HepG2 (cell line): Measurements from ENCODE around the gene CD72. TPM values are rescaled to one million over a fixed set of nuclear protein-coding genes. Genes with fewer than 3 reads are reported as not detected.

Experiments used
- ATF5 ChIP-seq: sonication (generic); formaldehyde crosslinking; IDR thresholded peaks from 2 replicates; pipeline ENCODE4 v1.4.0; 2020; ENCODE audit warnings: mild to moderate bottlenecking, low read depth, missing genetic modification reagents
- CEBPB ChIP-seq: IDR thresholded peaks from 2 replicates; pipeline ENCODE4 v1.6.1; 2011; ENCODE audit warnings: low read depth, low read length, improper control_type of control experiment, borderline replicate concordance
- CENPT ChIP-seq: sonication (generic); formaldehyde crosslinking; IDR thresholded peaks from 2 replicates; pipeline ENCODE4 v1.8.0; 2022; ENCODE audit warnings: low read depth, mild to moderate bottlenecking, moderate library complexity, missing genetic modification reagents
- CSRNP2 ChIP-seq: sonication (generic); formaldehyde crosslinking; conservative IDR thresholded peaks from 2 replicates; pipeline ENCODE4 v1.8.0; 2022; ENCODE audit warnings: low read depth, missing genetic modification reagents
- FOXK2 ChIP-seq: fragments of 450-650 bp; IDR thresholded peaks from 2 replicates; pipeline ENCODE4 v1.6.1; 2016
- HNF1B ChIP-seq: sonication (generic); formaldehyde crosslinking; IDR thresholded peaks from 2 replicates; pipeline ENCODE4 v1.5.1; 2020; ENCODE audit warnings: mild to moderate bottlenecking, moderate library complexity, missing genetic modification reagents
- IRF9 ChIP-seq: sonication (generic); formaldehyde crosslinking; IDR thresholded peaks from 2 replicates; pipeline ENCODE4 v1.8.0; 2022; ENCODE audit warnings: missing genetic modification reagents, mild to moderate bottlenecking, borderline replicate concordance
- MAX ChIP-seq: IDR thresholded peaks from 2 replicates; pipeline ENCODE4 v1.6.1; 2012; ENCODE audit warnings: inconsistent platforms
- MBD4 ChIP-seq: IDR thresholded peaks from 2 replicates; pipeline ENCODE4 v1.6.1; 2012; ENCODE audit warnings: low read length, inconsistent platforms, borderline replicate concordance
- MNT ChIP-seq: fragments of 450-650 bp; IDR thresholded peaks from 2 replicates; pipeline ENCODE4 v1.6.1; 2016
- PHF21A ChIP-seq: sonication (generic); formaldehyde crosslinking; IDR thresholded peaks from 2 replicates; pipeline ENCODE4 v1.5.0; 2020; ENCODE audit warnings: mild to moderate bottlenecking, missing genetic modification reagents
- UBTF ChIP-seq: sonication (generic); formaldehyde crosslinking; IDR thresholded peaks from 2 replicates; pipeline ENCODE4 v1.4.0; 2020; ENCODE audit warnings: mild to moderate bottlenecking, missing genetic modification reagents
- ZBTB38 ChIP-seq: sonication (generic); formaldehyde crosslinking; IDR thresholded peaks from 2 replicates; pipeline ENCODE4 v1.5.1; 2020; ENCODE audit warnings: mild to moderate bottlenecking, missing genetic modification reagents
- ZFP36 ChIP-seq: fragments of 150-350 bp; IDR thresholded peaks from 2 replicates; pipeline ENCODE4 v1.6.1; 2018; ENCODE audit warnings: borderline replicate concordance, low read length, low read depth; ENCODE audit not compliant: partially characterized antibody
- ZFP36L1 ChIP-seq: sonication (generic); formaldehyde crosslinking; IDR thresholded peaks from 2 replicates; pipeline ENCODE4 v1.8.0; 2022; ENCODE audit warnings: mild to moderate bottlenecking, missing genetic modification reagents, moderate library complexity
- ZNF234 ChIP-seq: sonication (generic); formaldehyde crosslinking; conservative IDR thresholded peaks from 2 replicates; pipeline ENCODE4 v1.5.1; 2020; ENCODE audit warnings: mild to moderate bottlenecking, missing genetic modification reagents
- ZNF253 ChIP-seq: sonication (generic); formaldehyde crosslinking; IDR thresholded peaks from 2 replicates; pipeline ENCODE4 v1.8.0; 2022; ENCODE audit warnings: mild to moderate bottlenecking, missing genetic modification reagents, borderline replicate concordance
- ZNF264 ChIP-seq: sonication (generic); formaldehyde crosslinking; IDR thresholded peaks from 2 replicates; pipeline ENCODE4 v1.4.0; 2020; ENCODE audit warnings: missing genetic modification reagents
- ZNF414 ChIP-seq: sonication (generic); formaldehyde crosslinking; IDR thresholded peaks from 2 replicates; pipeline ENCODE4 v1.5.0; 2020; ENCODE audit warnings: missing genetic modification reagents
- ZNF616 ChIP-seq: sonication (generic); formaldehyde crosslinking; IDR thresholded peaks from 2 replicates; pipeline ENCODE4 v1.5.0; 2020; ENCODE audit warnings: low read depth, mild to moderate bottlenecking, missing genetic modification reagents
- polyA plus RNA-seq, 8 experiments: library from polyadenylated mRNA; depleted of rRNA in 3 of 8; stranded (reverse) in 7 of 8; unstranded in 1 of 8; fragments of >200 nt; fragmentation: Illumina TruSeq in 4 of 8; extraction: Trizol in 4 of 8; gene quantifications; 2 replicates each; pipeline versions ENCODE4 v1.2.1 to v1.2.3, GENCODE V29; 2011 to 2016; ENCODE audit warnings: low read depth in 4 of 8, missing spikeins in 1 of 8, mixed read lengths in 1 of 8; ENCODE audit not compliant: insufficient read depth in 1 of 8
- total RNA-seq, 5 experiments: library from RNA; depleted of rRNA; stranded (reverse); fragments of >200 nt; fragmentation: Illumina TruSeq; extraction: Trizol; gene quantifications; 2 replicates each; pipeline ENCODE4 v1.2.3, GENCODE V29; 2016; ENCODE audit warnings: low read depth in 1 of 5

The CD72 gene
- total and polyA plus RNA-seq, 2 of the 13 experiments (the other 11 are each of a cell fraction or from before 2014, with no cell fraction given): 0.18 to 1.1 TPM

- TF ChIP-seq MNT (no peak), IRF9 (no peak), FOXK2 (no peak), ZNF616 (CRISPR knock-in tag) (0 out of 2 replicates have a peak, but pooled peaks have one; percentile 37), ZNF264 (no peak), MBD4 (no peak), ZBTB38 (CRISPR knock-in tag) (no peak), CENPT (CRISPR knock-in tag) (no peak), ZFP36L1 (CRISPR knock-in tag) (no peak), CSRNP2 (CRISPR knock-in tag) (no peak), MAX (no peak), ATF5 (CRISPR knock-in tag) (no peak), UBTF (peak; percentile 51; the same call in 1 of the 2 replicates), HNF1B (CRISPR knock-in tag) (no peak), ZFP36 (no peak), ZNF414 (CRISPR knock-in tag) (no peak), ZNF253 (no peak), ZNF234 (0 out of 2 replicates have a peak, but pooled peaks have one; percentile 31), PHF21A (0 out of 2 replicates have a peak, but pooled peaks have one; percentile 28), CEBPB (no peak)
These were observed 27.9 kb upstream of the CD72 start (continued) for GRCh38 chr9:35646153-35646532.
